Heart left ventricle (tissue), 13 donors: ENCODE results near the gene ARAP3.

Experiments
- CTCF ChIP-seq, 12 donors: fragments of 200-600 bp; sonication (generic) in 4 of 12; IDR thresholded peaks; one replicate each; pipeline versions ENCODE4 v1.5.0 to v1.8.0; 2018 to 2022; ENCODE audit warnings: antibody characterized with exemption in 12 of 12, mild to moderate bottlenecking in 5 of 12
- POLR2A ChIP-seq, 2 donors: fragments of 450-650 bp; IDR thresholded peaks; one replicate each; pipeline ENCODE4 v1.6.1; 2017; ENCODE audit warnings: antibody characterized with exemption in 2 of 2, mild to moderate bottlenecking in 2 of 2, moderate library complexity in 2 of 2
- donor health status: ischemic (EF 13 %, LVEDD 7.1; RV severe dilation, severe dysfunction).
- donor health status: DM: no; HTN: yes; CAD: no.
- donor health status: DM: no; HTN: no; CAD: no.
- donor health status: ischemic (EF 25% LVEDD 6.9; RV normal size, moderate dysfunction).
- donor health status: ischemic (EF 25% LVEDD 5.7; RV mildly dilated, moderate dysfunction).
- donor health status: ischemic (EF 35%, LVEDD 5.7; RV mildly dilated, moderate dysfunction).
- donor health status: nonischemic (EF 11% LVEDD 7.7; RV severe dilation, severe dysfunction).
- donor health status: DM: yes; HTN: yes; CAD: no.
- donor health status: PGD.
- donor health status: ischemic (EF 29% LVEDD 5.4; RV normal size, mild dysfunction).
- donor health status: nonischemic (EF 23%, LVEDD 6.1; RV moderate dilation, normal function).

DNA sequence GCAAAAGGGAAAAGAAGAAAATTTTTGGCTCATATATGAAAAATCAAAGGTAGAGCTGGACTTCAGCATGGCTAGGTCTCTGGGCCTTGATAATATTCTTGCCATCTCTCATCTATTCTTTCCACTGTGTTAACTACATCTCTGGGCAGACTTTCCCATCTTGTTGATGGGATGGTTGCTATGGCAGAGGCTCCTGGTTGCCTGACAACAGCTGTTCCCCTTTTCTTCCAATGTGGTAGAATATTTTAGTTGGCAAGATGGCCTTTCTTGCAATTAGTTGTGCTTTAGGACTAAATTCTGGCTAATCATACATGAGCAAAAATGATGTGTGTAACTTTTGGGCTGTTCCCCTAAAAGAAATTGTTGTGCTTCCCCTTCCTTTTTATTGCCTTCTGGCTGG is 40.2 kb upstream of the ARAP3 start:
- no peak for TF ChIP-seq CTCF (IDR thresholded peaks at IDR 0.05)
- TF ChIP-seq POLR2A (IDR thresholded peaks at IDR 0.05), result no peak
